ENCODE data around the gene MINDY4B.

The MINDY4B gene

DNA sequence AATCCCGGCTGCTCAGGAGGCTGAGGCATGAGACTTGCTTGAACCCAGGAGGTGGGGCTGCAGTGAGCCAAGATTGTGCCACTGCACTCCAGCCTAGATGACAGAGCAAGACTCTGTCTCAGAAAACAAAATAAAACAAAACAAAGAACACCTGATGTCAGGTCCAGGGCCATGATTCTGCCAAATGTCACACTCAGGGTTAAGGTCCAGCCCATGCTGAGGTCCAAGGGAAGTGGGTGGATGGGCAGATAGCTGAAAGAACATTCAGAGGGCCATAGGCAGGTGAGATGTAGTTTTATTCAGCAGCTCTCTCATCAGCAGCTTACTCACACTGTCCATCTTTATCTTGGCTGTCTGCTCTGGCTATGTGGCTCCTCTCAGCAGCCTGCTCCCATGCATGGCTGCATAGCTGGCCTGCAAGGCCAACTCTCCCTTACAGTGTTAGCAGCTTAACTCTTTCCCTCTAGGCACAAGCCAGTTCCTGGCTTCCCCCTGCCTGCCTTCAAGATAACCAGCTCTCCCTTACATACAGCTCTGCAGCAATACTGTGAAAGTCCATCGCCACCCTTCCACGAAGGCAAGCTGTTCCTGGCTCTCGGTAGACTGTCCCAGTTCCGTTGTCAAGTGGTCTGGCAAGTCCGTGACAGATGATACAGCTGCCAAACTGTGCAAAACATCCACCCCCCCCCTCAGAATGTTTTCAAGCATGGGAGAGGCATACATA is 79.9 kb downstream of the MINDY4B start:
- TF ChIP-seq EZH2 (optimal IDR thresholded peaks at IDR 0.05; ENCODE audit: low read depth, low read length) = no peak
- no peak for TF ChIP-seq EZH2phosphoT487 (IDR thresholded peaks at IDR 0.05; ENCODE audit: low read length)
- no peak for TF ChIP-seq CTCF (IDR thresholded peaks at IDR 0.05; ENCODE audit: low read length)
- H3K27me3 ChIP-seq (replicated peaks; ENCODE audit: insufficient read depth, low read length) = no peaks in the 10 kb centered on the region

GRCh38 chr3:150823277-150823676 is 82.0 kb downstream of the MINDY4B start:
- Histone ChIP-seq H3K9ac (ENCODE audit: low read length) (no peak overlapping the region), H4K20me1 (ENCODE audit: insufficient read depth, low read length) (no peaks in the 10 kb centered on the region), H3K27ac (ENCODE audit: low read length) (no peak overlapping the region), H3K4me3 (ENCODE audit: low read length) (no peak overlapping the region), H3K9me3 (replicated peaks; ENCODE audit: insufficient read depth, low read length) (no peaks in the 10 kb centered on the region), H3K79me2 (ENCODE audit: low read length) (no peaks in the 10 kb centered on the region), H3K4me1 (ENCODE audit: low read length) (no peaks in the 10 kb centered on the region), H3K36me3 (replicated peaks; ENCODE audit: insufficient read depth, low read length) (no peaks in the 10 kb centered on the region), H3K27me3 (replicated peaks; ENCODE audit: insufficient read depth, low read length) (no peaks in the 10 kb centered on the region), H3K4me2 (ENCODE audit: low read depth, low read length) (no peak overlapping the region), H2AFZ (ENCODE audit: low read length) (no peak overlapping the region), H3K9me2 (replicated peaks; ENCODE audit: insufficient read depth, low read length) (no peaks in the 10 kb centered on the region), H3F3A (ENCODE audit: insufficient read depth, low read length) (no peaks in the 10 kb centered on the region)
- DNase-seq = no peak
- TF ChIP-seq EZH2phosphoT487 (IDR thresholded peaks at IDR 0.05; ENCODE audit: low read length) (no peak), CTCF (IDR thresholded peaks at IDR 0.05; ENCODE audit: low read length) (no peak), EZH2 (optimal IDR thresholded peaks at IDR 0.05; ENCODE audit: low read depth, low read length) (no peak)

More for the DNA sequence above, 79.9 kb downstream of the MINDY4B start:
- no peaks in the 10 kb centered on the region for H3K4me1 ChIP-seq (ENCODE audit: low read length)
- no peaks in the 10 kb centered on the region for H3K36me3 ChIP-seq (replicated peaks; ENCODE audit: insufficient read depth, low read length)
- no peak overlapping the region for H3K4me3 ChIP-seq (ENCODE audit: low read length)
- no peak overlapping the region for H3K4me2 ChIP-seq (ENCODE audit: low read depth, low read length)
- H3K27ac ChIP-seq (ENCODE audit: low read length) = no peak overlapping the region
- H3K79me2 ChIP-seq (ENCODE audit: low read length) = no peaks in the 10 kb centered on the region
- no peaks in the 10 kb centered on the region for H3F3A ChIP-seq (ENCODE audit: insufficient read depth, low read length)
- no peaks in the 10 kb centered on the region for H3K9me2 ChIP-seq (replicated peaks; ENCODE audit: insufficient read depth, low read length)
- no peak overlapping the region for H3K9ac ChIP-seq (ENCODE audit: low read length)
- DNase-seq = no peak
- H3K9me3 ChIP-seq (replicated peaks; ENCODE audit: insufficient read depth, low read length) = no peaks in the 10 kb centered on the region
- H2AFZ ChIP-seq (ENCODE audit: low read length) = no peak overlapping the region
- H4K20me1 ChIP-seq (ENCODE audit: insufficient read depth, low read length) = no peaks in the 10 kb centered on the region

DNA sequence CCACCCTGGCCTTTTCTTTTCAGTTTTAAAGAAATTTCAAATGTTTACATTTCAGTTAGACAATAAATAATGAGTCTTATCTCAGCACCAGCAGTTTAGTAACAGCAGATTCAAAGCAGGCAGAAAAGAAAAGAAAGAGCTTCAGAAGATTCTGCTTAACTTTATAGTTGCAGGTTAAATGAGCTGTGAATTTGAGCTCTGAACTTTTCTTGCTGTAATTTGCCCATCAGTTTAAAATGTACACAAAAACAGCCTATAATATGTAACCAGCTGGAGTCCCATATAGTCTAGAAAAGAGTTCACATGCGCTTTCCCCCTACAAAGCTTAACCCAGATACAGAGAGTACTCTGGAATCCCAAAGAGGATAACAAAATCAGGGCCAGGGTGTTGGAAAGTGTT is 82.6 kb downstream of the MINDY4B start:
- Histone ChIP-seq H3K4me3 (ENCODE audit: low read length) (no peak overlapping the region), H2AFZ (ENCODE audit: low read length) (no peak overlapping the region), H3K9me3 (replicated peaks; ENCODE audit: insufficient read depth, low read length) (no peaks in the 10 kb centered on the region), H4K20me1 (ENCODE audit: insufficient read depth, low read length) (no peaks in the 10 kb centered on the region), H3K4me1 (ENCODE audit: low read length) (no peaks in the 10 kb centered on the region), H3K27ac (ENCODE audit: low read length) (no peak overlapping the region), H3K27me3 (replicated peaks; ENCODE audit: insufficient read depth, low read length) (no peaks in the 10 kb centered on the region), H3K79me2 (ENCODE audit: low read length) (no peaks in the 10 kb centered on the region), H3K9me2 (replicated peaks; ENCODE audit: insufficient read depth, low read length) (no peaks in the 10 kb centered on the region), H3K9ac (ENCODE audit: low read length) (no peak overlapping the region), H3K4me2 (ENCODE audit: low read depth, low read length) (no peak overlapping the region), H3F3A (ENCODE audit: insufficient read depth, low read length) (no peaks in the 10 kb centered on the region), H3K36me3 (replicated peaks; ENCODE audit: insufficient read depth, low read length) (no peaks in the 10 kb centered on the region)
- TF ChIP-seq EZH2 (optimal IDR thresholded peaks at IDR 0.05; ENCODE audit: low read depth, low read length) = no peak
- no peak for TF ChIP-seq CTCF (IDR thresholded peaks at IDR 0.05; ENCODE audit: low read length)
- no peak for TF ChIP-seq EZH2phosphoT487 (IDR thresholded peaks at IDR 0.05; ENCODE audit: low read length)
- no peak for DNase-seq

Data from MM.1S (cell line).